ENCODE data around the gene KCNT1. TPM values are rescaled to one million over a fixed set of nuclear protein-coding genes. Genes with fewer than 3 reads are reported as not detected.

KCNT1 gene
- total and polyA plus RNA-seq, 11 donors: 0.21 to 7.4 (median 1.9) TPM

DNA sequence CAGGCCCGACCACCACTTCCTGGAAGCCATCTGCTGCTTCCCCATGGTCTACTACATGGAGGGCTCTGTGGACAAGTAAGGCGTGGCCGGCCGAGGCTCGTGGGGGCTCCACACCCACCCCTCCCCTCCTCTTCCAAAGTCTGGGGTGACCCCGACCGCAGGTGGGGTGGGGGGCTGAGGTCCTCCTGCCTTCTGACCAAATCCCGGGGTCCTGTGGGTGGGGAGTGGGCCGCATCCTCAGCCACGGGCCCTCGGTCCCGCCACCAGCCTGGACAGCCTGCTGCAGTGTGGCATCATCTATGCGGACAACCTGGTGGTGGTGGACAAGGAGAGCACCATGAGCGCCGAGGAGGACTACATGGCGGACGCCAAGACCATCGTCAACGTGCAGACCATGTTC lies 76.4 kb downstream of the KCNT1 start:
- 94 to 95% (median 95%) methylated on average over 9 to 19 of the region's 19 CpGs for WGBS, 4 donors
- Histone ChIP-seq H3K4me3 (no peak overlapping the region), H3K9me3 (no peaks in the 10 kb centered on the region), H3K36me3 (no peaks in the 10 kb centered on the region), H3K4me1 (no peaks in the 10 kb centered on the region), H3K27ac (no peak overlapping the region), H3K27me3 (no peaks in the 10 kb centered on the region)
- no peak for DNase-seq
- TF ChIP-seq, protein P1, sequence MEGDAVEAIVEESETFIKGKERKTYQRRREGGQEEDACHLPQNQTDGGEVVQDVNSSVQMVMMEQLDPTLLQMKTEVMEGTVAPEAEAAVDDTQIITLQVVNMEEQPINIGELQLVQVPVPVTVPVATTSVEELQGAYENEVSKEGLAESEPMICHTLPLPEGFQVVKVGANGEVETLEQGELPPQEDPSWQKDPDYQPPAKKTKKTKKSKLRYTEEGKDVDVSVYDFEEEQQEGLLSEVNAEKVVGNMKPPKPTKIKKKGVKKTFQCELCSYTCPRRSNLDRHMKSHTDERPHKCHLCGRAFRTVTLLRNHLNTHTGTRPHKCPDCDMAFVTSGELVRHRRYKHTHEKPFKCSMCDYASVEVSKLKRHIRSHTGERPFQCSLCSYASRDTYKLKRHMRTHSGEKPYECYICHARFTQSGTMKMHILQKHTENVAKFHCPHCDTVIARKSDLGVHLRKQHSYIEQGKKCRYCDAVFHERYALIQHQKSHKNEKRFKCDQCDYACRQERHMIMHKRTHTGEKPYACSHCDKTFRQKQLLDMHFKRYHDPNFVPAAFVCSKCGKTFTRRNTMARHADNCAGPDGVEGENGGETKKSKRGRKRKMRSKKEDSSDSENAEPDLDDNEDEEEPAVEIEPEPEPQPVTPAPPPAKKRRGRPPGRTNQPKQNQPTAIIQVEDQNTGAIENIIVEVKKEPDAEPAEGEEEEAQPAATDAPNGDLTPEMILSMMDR (IDR thresholded peaks at IDR 0.05): no peak
- no peak for TF ChIP-seq POLR2A (IDR thresholded peaks at IDR 0.05)
- ATAC-seq: no peak
- intact Hi-C loops (cut with DNase I): no loop called here

DNA sequence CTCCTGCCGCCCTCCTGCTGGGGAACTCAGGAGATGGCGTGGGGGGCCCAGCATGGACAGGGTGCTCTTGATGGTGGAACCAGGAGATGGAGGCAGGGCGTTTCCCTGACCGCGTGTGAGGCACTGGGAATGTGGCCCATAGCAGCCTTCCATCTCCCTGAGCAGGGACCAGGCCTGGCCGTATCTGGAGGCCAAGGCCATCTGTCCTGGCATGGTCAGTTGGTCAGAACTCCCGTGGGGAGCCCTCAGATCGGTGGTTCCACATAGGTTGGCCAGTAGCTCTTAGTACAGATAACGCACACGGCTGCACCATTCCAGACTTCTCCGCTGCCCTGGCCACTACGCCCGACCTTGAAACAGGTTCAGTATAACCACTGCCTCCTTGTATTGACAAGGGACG lies 77.6 kb downstream of the KCNT1 start:
- intact Hi-C loops (cut with DNase I): no loop called here
- no peaks in the 10 kb centered on the region for H3K27me3 ChIP-seq
- H3K4me1 ChIP-seq: no peaks in the 10 kb centered on the region
- TF ChIP-seq, protein P1 (IDR thresholded peaks at IDR 0.05): no peak
- TF ChIP-seq POLR2A (IDR thresholded peaks at IDR 0.05): no peak
- H3K4me3 ChIP-seq: no peak overlapping the region
- ATAC-seq (no peak), DNase-seq (no peak)
- no peaks in the 10 kb centered on the region for H3K9me3 ChIP-seq
- no peaks in the 10 kb centered on the region for H3K36me3 ChIP-seq
- no peak overlapping the region for H3K27ac ChIP-seq
- 83 to 91% (median 84%) methylated on average over 11 to 14 of the region's 14 CpGs for WGBS, 4 donors

DNA sequence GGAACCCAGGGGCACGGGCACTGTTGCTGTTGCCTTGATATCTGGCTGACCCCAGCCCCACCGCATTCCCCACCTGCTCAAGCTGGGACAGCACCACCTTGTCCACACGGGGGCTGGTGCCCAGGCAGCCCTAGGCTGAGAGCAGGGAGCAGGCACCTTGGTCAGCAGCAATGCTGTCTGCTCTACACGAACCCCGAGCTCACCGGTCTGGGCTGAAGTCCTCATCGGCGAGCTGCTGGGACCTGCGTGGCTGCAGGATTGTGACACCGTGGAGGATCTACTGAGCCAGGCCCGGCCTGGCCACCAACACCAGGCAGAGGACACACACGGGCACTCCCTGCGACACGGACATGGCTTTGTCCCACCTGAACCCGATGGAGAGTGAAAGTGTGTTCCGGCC lies 78.1 kb downstream of the KCNT1 start:
- Histone ChIP-seq H3K9me3 (no peaks in the 10 kb centered on the region), H3K27ac (no peak overlapping the region), H3K4me3 (no peak overlapping the region), H3K27me3 (no peaks in the 10 kb centered on the region), H3K4me1 (no peaks in the 10 kb centered on the region), H3K36me3 (no peaks in the 10 kb centered on the region)
- WGBS, 4 donors: 85 to 91% (median 89%) methylated on average over 5 to 16 of the region's 16 CpGs
- no peak for TF ChIP-seq POLR2A (IDR thresholded peaks at IDR 0.05)
- TF ChIP-seq, protein P1 (IDR thresholded peaks at IDR 0.05): no peak
- intact Hi-C loops (cut with DNase I): no loop called here
- DNase-seq: no peak
- no peak for ATAC-seq

DNA sequence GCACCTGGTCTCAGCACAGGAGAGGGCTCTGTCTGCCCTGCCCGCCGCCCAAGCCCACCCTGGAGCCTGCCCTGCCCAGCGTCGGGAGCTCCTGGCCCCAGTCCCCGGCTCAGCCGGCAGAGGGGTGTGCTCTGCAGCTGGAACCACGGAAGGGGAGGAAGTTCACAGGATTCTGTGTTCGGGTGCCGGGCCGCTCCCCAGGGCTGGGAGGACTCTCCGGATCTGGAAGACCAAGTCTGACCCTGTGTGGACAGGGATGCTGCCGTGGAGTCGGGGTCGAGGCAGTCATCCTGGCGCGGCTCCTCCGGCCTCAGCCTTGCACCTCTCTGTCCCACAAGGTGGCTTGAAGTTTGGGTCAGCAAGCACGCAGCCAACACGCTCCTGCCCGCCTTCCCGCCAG lies 78.6 kb downstream of the KCNT1 start:
- ATAC-seq (no peak), DNase-seq (no peak)
- H3K36me3 ChIP-seq: no peaks in the 10 kb centered on the region
- H3K27me3 ChIP-seq: no peaks in the 10 kb centered on the region
- TF ChIP-seq, protein P1 (IDR thresholded peaks at IDR 0.05): no peak
- TF ChIP-seq POLR2A (IDR thresholded peaks at IDR 0.05): no peak
- intact Hi-C loops (cut with DNase I): no loop called here
- no peaks in the 10 kb centered on the region for H3K9me3 ChIP-seq
- H3K4me1 ChIP-seq: no peaks in the 10 kb centered on the region
- no peak overlapping the region for H3K4me3 ChIP-seq
- no peak overlapping the region for H3K27ac ChIP-seq
- 73 to 93% (median 81%) methylated on average over 12 to 21 of the region's 21 CpGs for WGBS, 4 donors
